HepG2 (cell line): Measurements from ENCODE around the gene AZU1. TPM values are rescaled to one million over a fixed set of nuclear protein-coding genes. Genes with fewer than 3 reads are reported as not detected.

Experiments
- FOSL1 ChIP-seq: sonication (generic); formaldehyde crosslinking; IDR thresholded peaks from 2 replicates; pipeline ENCODE4 v1.9.0; 2021; ENCODE audit warnings: missing genetic modification reagents, borderline replicate concordance
- SAP130 ChIP-seq: IDR thresholded peaks from 2 replicates; pipeline ENCODE4 v1.6.1; 2016; ENCODE audit warnings: low read depth
- TFDP2 ChIP-seq: sonication (generic); formaldehyde crosslinking; IDR thresholded peaks from 2 replicates; pipeline ENCODE4 v1.4.0; 2020; ENCODE audit warnings: missing genetic modification reagents
- YY1 ChIP-seq: IDR thresholded peaks from 2 replicates; pipeline ENCODE4 v1.6.1; 2011; ENCODE audit warnings: low read length, low read depth, moderate library complexity, mild to moderate bottlenecking; ENCODE audit not compliant: insufficient read depth, insufficient replicate concordance
- ZBTB40 ChIP-seq, 2 experiments: fragments of 450-650 bp in 1 of 2; sonication (generic) in 1 of 2; formaldehyde crosslinking in 1 of 2; IDR thresholded peaks; 2 replicates each; pipeline versions ENCODE4 v1.6.1 to v1.8.0; 2016 to 2022; ENCODE audit warnings: antibody characterized with exemption in 1 of 2, mild to moderate bottlenecking in 1 of 2, missing genetic modification reagents in 1 of 2
- ZNF281 ChIP-seq: sonication (generic); formaldehyde crosslinking; IDR thresholded peaks from 2 replicates; pipeline ENCODE4 v1.4.0; 2020; ENCODE audit warnings: missing genetic modification reagents, borderline replicate concordance
- ZNF446 ChIP-seq: sonication (generic); formaldehyde crosslinking; IDR thresholded peaks from 2 replicates; pipeline ENCODE4 v1.5.0; 2020; ENCODE audit warnings: mild to moderate bottlenecking, missing genetic modification reagents
- ZNF687 ChIP-seq: sonication (generic); formaldehyde crosslinking; IDR thresholded peaks from 2 replicates; pipeline ENCODE4 v1.5.1; 2020; ENCODE audit warnings: mild to moderate bottlenecking, missing genetic modification reagents, moderate library complexity
- polyA plus RNA-seq, 8 experiments: library from polyadenylated mRNA; depleted of rRNA in 3 of 8; stranded (reverse) in 7 of 8; unstranded in 1 of 8; fragments of >200 nt; fragmentation: Illumina TruSeq in 4 of 8; extraction: Trizol in 4 of 8; gene quantifications; 2 replicates each; pipeline versions ENCODE4 v1.2.1 to v1.2.3, GENCODE V29; 2011 to 2016; ENCODE audit warnings: low read depth in 4 of 8, missing spikeins in 1 of 8, mixed read lengths in 1 of 8; ENCODE audit not compliant: insufficient read depth in 1 of 8
- total RNA-seq, 5 experiments: library from RNA; depleted of rRNA; stranded (reverse); fragments of >200 nt; fragmentation: Illumina TruSeq; extraction: Trizol; gene quantifications; 2 replicates each; pipeline ENCODE4 v1.2.3, GENCODE V29; 2016; ENCODE audit warnings: low read depth in 1 of 5

AZU1 gene
- total and polyA plus RNA-seq, 2 of the 13 experiments (the other 11 are each of a cell fraction or from before 2014, with no cell fraction given): not detected

- no peak for TF ChIP-seq ZBTB40 (IDR thresholded peaks at IDR 0.05)
- peak; percentile 16; the same call in 1 of the 2 replicates for TF ChIP-seq ZBTB40 (CRISPR knock-in tag; IDR thresholded peaks at IDR 0.05)
- TF ChIP-seq ZNF446 (CRISPR knock-in tag): no peak
- TF ChIP-seq YY1: peak; percentile 84
- TF ChIP-seq FOSL1: no peak
- peak; percentile 70 for TF ChIP-seq TFDP2 (CRISPR knock-in tag)
- peak; percentile 46; the same call in 1 of the 2 replicates for TF ChIP-seq SAP130
- TF ChIP-seq ZNF281: peak; percentile 96
- TF ChIP-seq ZNF687 (CRISPR knock-in tag): peak; percentile 10
These were observed 29.9 kb upstream of the AZU1 start (continued) for GRCh38 chr19:797528-798414.
